Psoas muscle (tissue), 8 donors: Measurements from ENCODE around the gene DPCD. TPM values are rescaled to one million over a fixed set of nuclear protein-coding genes. Genes with fewer than 3 reads are reported as not detected.

Experiments
- ATAC-seq, 4 donors: fragments of 200-7000 bp; cut with Tn5 transposase; one replicate each; pipeline ENCODE4 v1.9.1; 2020; ENCODE audit warnings: moderate library complexity in 3 of 4, mild to moderate bottlenecking in 2 of 4
- DNase-seq, 2 donors: peaks; one replicate each; pipeline ENCODE4 v3.0.0-alpha.2; 2020
- H3K27ac ChIP-seq: fragments of 200-600 bp; one replicate; pipeline ENCODE4 v1.8.0; 2022
- H3K27me3 ChIP-seq, 3 donors: fragments of 200-600 bp in 1 of 3; one replicate each; pipeline versions ENCODE4 v1.6.1 to v1.8.0; 2013 to 2022; ENCODE audit warnings: low read length in 2 of 3, mild to moderate bottlenecking in 2 of 3, moderate library complexity in 1 of 3; ENCODE audit not compliant: insufficient read depth in 3 of 3
- H3K36me3 ChIP-seq, 2 donors: fragments of 200-600 bp in 1 of 2; one replicate each; pipeline versions ENCODE4 v1.6.1 to v1.8.0; 2013 to 2022; ENCODE audit warnings: low read depth in 1 of 2, mild to moderate bottlenecking in 1 of 2, moderate library complexity in 1 of 2; ENCODE audit not compliant: insufficient read depth in 1 of 2
- H3K4me1 ChIP-seq: fragments of 200-600 bp; one replicate; pipeline ENCODE4 v1.8.0; 2022
- H3K4me3 ChIP-seq: fragments of 200-600 bp; one replicate; pipeline ENCODE4 v1.8.0; 2022; ENCODE audit warnings: mild to moderate bottlenecking
- H3K9me3 ChIP-seq: fragments of 200-600 bp; one replicate; pipeline ENCODE4 v1.8.0; 2022
- CTCF ChIP-seq: fragments of 200-600 bp; IDR thresholded peaks from one replicate; pipeline ENCODE4 v1.8.0; 2022; ENCODE audit warnings: antibody characterized with exemption
- WGBS, 3 donors: extraction: QIAGEN DNeasy Blood & Tissue Kit; methylation state at CpG; one replicate each; pipeline versions ENCODE4 v1.1.6 to v1.1.7; 2013; 5-methylcytosine and 5-hydroxymethylcytosine counted together
- intact Hi-C, 2 donors: fragments of 100-400 bp; cut with DNase I; formaldehyde crosslinking; loops; one replicate each; pipeline versions ENCODE4 v1.11.0 to v1.14.2; 2022
- polyA plus RNA-seq, 3 donors: library from polyadenylated mRNA; stranded (reverse); fragments of 200-250 nt; gene quantifications; one replicate each; pipeline ENCODE4 v1.2.3, GENCODE V29; 2013
- total RNA-seq, 4 donors: library from RNA; stranded (reverse); fragmentation: NEBNext Ultra II Directional in 2 of 4; extraction: Animal tissue kit (Norgen Biotek cat#: 25700) in 2 of 4; gene quantifications; one replicate each; pipeline versions ENCODE4 v1.2.1 to v1.2.4, GENCODE V29; 2021 to 2023
- donor health status: healthy with polysubstance abuse.
- donor health status: DM: no; HTN: no; CAD: no; lungs with moderate emphysema.
- donor health status: Bipolar disorder and iron deficiency.
- donor health status: healthy.
- donor health status: DM: yes; HTN: yes; CAD: no.
- donor health status: DM: no; HTN: no; CAD: no.
- donor health status: DM: no; HTN: no; CAD: no.
- donor health status: DM: yes; HTN: yes; CAD: no.

DPCD gene
- total and polyA plus RNA-seq, 7 donors = 6.6 to 27.4 (median 12.2) TPM

- no peak for ATAC-seq
- H3K4me3 ChIP-seq = no peak overlapping the region
- intact Hi-C loops = no loop called here
These were observed 22.2 kb upstream of the DPCD start for GRCh38 chr10:101565936-101566332.

GRCh38 chr10:101566333-101567164, 21.6 kb upstream of the DPCD start:
- H3K4me1 ChIP-seq = no peaks in the 10 kb centered on the region
- peak; percentile 34 to 52 for DNase-seq
- H3K9me3 ChIP-seq = no peaks in the 10 kb centered on the region
- peak overlapping the region; percentile 49 for H3K4me3 ChIP-seq
- intact Hi-C loops = no loop called here
- ATAC-seq = peak in 3 of 4 donors; percentile 16 to 20 (median 19)
- H3K27me3 ChIP-seq = peaks cover 0 to 50% (median 13%) of the 10 kb centered on the region in 3 donors
- no peaks in the 10 kb centered on the region for H3K36me3 ChIP-seq
- H3K27ac ChIP-seq = no peak overlapping the region
- WGBS, 3 donors = 9 to 14% (median 11%) methylated on average over 50 to 59 of the region's 59 CpGs
- TF ChIP-seq CTCF = no peak

More at GRCh38 chr10:101565936-101566332, 22.2 kb upstream of the DPCD start:
- Histone ChIP-seq H3K4me1 (no peaks in the 10 kb centered on the region), H3K27ac (no peak overlapping the region), H3K36me3 (no peaks in the 10 kb centered on the region), H3K27me3 (peaks cover 0 to 50% (median 13%) of the 10 kb centered on the region in 3 donors), H3K9me3 (no peaks in the 10 kb centered on the region)
- no peak for TF ChIP-seq CTCF
- WGBS, 3 donors = 67 to 71% (median 70%) methylated on average over 8 of the region's 8 CpGs
- DNase-seq = peak in 1 of 2 donors; percentile 19

- no peak overlapping the region for H3K27ac ChIP-seq
- DNase-seq (peak in 1 of 2 donors; percentile 41), ATAC-seq (no peak)
- H3K9me3 ChIP-seq = peaks cover 2% of the 10 kb centered on the region
- no peaks in the 10 kb centered on the region for H3K36me3 ChIP-seq
- WGBS, 3 donors = 79 to 82% (median 81%) methylated on average over 7 of the region's 7 CpGs
- H3K27me3 ChIP-seq = peaks cover 0 to 50% (median 11%) of the 10 kb centered on the region in 3 donors
- H3K4me1 ChIP-seq = no peaks in the 10 kb centered on the region
- no peak overlapping the region for H3K4me3 ChIP-seq
- intact Hi-C loops = no loop called here
- TF ChIP-seq CTCF = no peak
These were observed 20.7 kb upstream of the DPCD start for GRCh38 chr10:101567165-101568006.

GRCh38 chr10:101568054-101568745, 19.9 kb upstream of the DPCD start:
- H3K27me3 ChIP-seq = peaks cover 0 to 50% (median 11%) of the 10 kb centered on the region in 3 donors
- TF ChIP-seq CTCF = no peak
- intact Hi-C loops = no loop called here
- H3K36me3 ChIP-seq = no peaks in the 10 kb centered on the region
- no peaks in the 10 kb centered on the region for H3K4me1 ChIP-seq
- ATAC-seq = no peak
- 88 to 91% (median 88%) methylated on average over 17 of the region's 17 CpGs for WGBS, 3 donors
- H3K9me3 ChIP-seq = peaks cover 10% of the 10 kb centered on the region
- H3K4me3 ChIP-seq = no peak overlapping the region
- H3K27ac ChIP-seq = no peak overlapping the region
- peak in 1 of 2 donors; percentile 42 for DNase-seq
